Left ventricle myocardium inferior (tissue), 1 donor: ENCODE results near the gene OR2J3. TPM values are rescaled to one million over a fixed set of nuclear protein-coding genes. Genes with fewer than 3 reads are reported as not detected.
"Not testable (repeated sequence)": the region's sequence is repeated elsewhere in the genome, so short reads cannot be mapped to it uniquely, and the experiment has no call there.

Experiments used
- DNase-seq: peaks from one replicate; pipeline ENCODE4 v3.0.0-alpha.2; 2020
- H3K27ac ChIP-seq: fragments of 200-600 bp; replicated peaks from 2 replicates; pipeline ENCODE4 v1.8.0; 2021
- H3K27me3 ChIP-seq: fragments of 200-600 bp; 2 replicates; pipeline ENCODE4 v1.8.0; 2021; ENCODE audit warnings: low read depth
- H3K36me3 ChIP-seq: fragments of 200-600 bp; 2 replicates; pipeline ENCODE4 v1.8.0; 2021
- H3K4me1 ChIP-seq: fragments of 200-600 bp; 2 replicates; pipeline ENCODE4 v1.8.0; 2021
- H3K4me3 ChIP-seq: fragments of 200-600 bp; 2 replicates; pipeline ENCODE4 v1.8.0; 2021; ENCODE audit warnings: mild to moderate bottlenecking, moderate library complexity
- H3K9me3 ChIP-seq: fragments of 200-600 bp; replicated peaks from 2 replicates; pipeline ENCODE4 v1.8.0; 2021
- CTCF ChIP-seq: fragments of 200-600 bp; IDR thresholded peaks from 2 replicates; pipeline ENCODE4 v1.8.0; 2021; ENCODE audit warnings: antibody characterized with exemption, mild to moderate bottlenecking, borderline replicate concordance
- intact Hi-C: fragments of 100-400 bp; cut with micrococcal nuclease; formaldehyde crosslinking; loops from one replicate; pipeline ENCODE4 v1.11.0; 2022
- total RNA-seq: library from RNA; stranded (reverse); fragmentation: NEBNext Ultra II Directional; extraction: Animal tissue kit (Norgen Biotek cat#: 25700); gene quantifications from one replicate; pipeline ENCODE4 v1.2.1, GENCODE V29; 2021
- donor health status: DM: no; HTN: yes; CAD: no; lungs with severe emphysema.

Gene OR2J3
- total RNA-seq, 1 donor from 2014 or later, result not detected

- no peaks in the 10 kb centered on the region for H3K36me3 ChIP-seq
- no peaks in the 10 kb centered on the region for H3K9me3 ChIP-seq
- intact Hi-C loops, result no loop called here
- peaks cover 6% of the 10 kb centered on the region for H3K27me3 ChIP-seq
- TF ChIP-seq CTCF, result no peak
- H3K4me1 ChIP-seq, result no peaks in the 10 kb centered on the region
- no peak within 1 kb of the TSS for H3K4me3 ChIP-seq
- no peak for DNase-seq
- H3K27ac ChIP-seq, result no peak within 1 kb of the TSS
These were observed 20.6 kb upstream of the OR2J3 start, which contains the start of gene OR2B3 for GRCh38 chr6:29087213-29087612. OR2B3 (minus strand) TSS chr6:29087313; CDS start chr6:29087248, 65 bp downstream.

GRCh38 chr6:29092957-29093356 is 14.9 kb upstream of the OR2J3 start:
- no peaks in the 10 kb centered on the region for H3K4me1 ChIP-seq
- no peaks in the 10 kb centered on the region for H3K27me3 ChIP-seq
- H3K4me3 ChIP-seq, result no peak overlapping the region
- H3K9me3 ChIP-seq, result no peaks in the 10 kb centered on the region
- H3K27ac ChIP-seq, result no peak overlapping the region
- DNase-seq, result no peak
- intact Hi-C loops, result no loop called here
- TF ChIP-seq CTCF, result no peak
- H3K36me3 ChIP-seq, result no peaks in the 10 kb centered on the region

- H3K4me3 ChIP-seq, result no peak overlapping the region
- H3K9me3 ChIP-seq, result no peaks in the 10 kb centered on the region
- no peaks in the 10 kb centered on the region for H3K4me1 ChIP-seq
- no peak for TF ChIP-seq CTCF
- H3K36me3 ChIP-seq, result no peaks in the 10 kb centered on the region
- no peaks in the 10 kb centered on the region for H3K27me3 ChIP-seq
- no peak overlapping the region for H3K27ac ChIP-seq
- no peak for DNase-seq
- intact Hi-C loops, result no loop called here
These were observed 10.1 kb upstream of the OR2J3 start for GRCh38 chr6:29097803-29098202.

GRCh38 chr6:29099190-29099589 is 8.7 kb upstream of the OR2J3 start, which contains the start of gene OR2J1:
OR2J1 (plus strand) TSS chr6:29099490; CDS start chr6:29100943, 1,453 bp downstream.
- no peak for TF ChIP-seq CTCF
- intact Hi-C loops, result no loop called here
- no peaks in the 10 kb centered on the region for H3K9me3 ChIP-seq
- DNase-seq, result no peak
- no peaks in the 10 kb centered on the region for H3K36me3 ChIP-seq
- H3K27ac ChIP-seq, result no peak within 1 kb of the TSS
- H3K4me1 ChIP-seq, result no peaks in the 10 kb centered on the region
- H3K4me3 ChIP-seq, result no peak within 1 kb of the TSS
- H3K27me3 ChIP-seq, result no peaks in the 10 kb centered on the region

- intact Hi-C loops, result no loop called here
These were observed 4.3 kb downstream of the OR2J3 start for GRCh38 chr6:29112135-29112534.

GRCh38 chr6:29114964-29115363 is 7.1 kb downstream of the OR2J3 start:
- H3K9me3 ChIP-seq, DNase-seq, H3K4me3 ChIP-seq, H3K27me3 ChIP-seq, H3K27ac ChIP-seq, H3K36me3 ChIP-seq, intact Hi-C loops, H3K4me1 ChIP-seq: not testable (repeated sequence)

More at GRCh38 chr6:29112135-29112534, 4.3 kb downstream of the OR2J3 start:
- no peaks in the 10 kb centered on the region for H3K27me3 ChIP-seq
- no peak overlapping the region for H3K27ac ChIP-seq
- no peak for TF ChIP-seq CTCF
- H3K36me3 ChIP-seq, result no peaks in the 10 kb centered on the region
- no peak for DNase-seq
- no peak overlapping the region for H3K4me3 ChIP-seq
- no peaks in the 10 kb centered on the region for H3K4me1 ChIP-seq
- no peaks in the 10 kb centered on the region for H3K9me3 ChIP-seq
